NCI-H526 treated with DMSO at 0.1 percent for 48 hours (cell line): Measurements from ENCODE around the gene ECHDC1.
A peak's percentile ranks its signal among the peaks of the same experiment; 100 is the strongest.
"Not testable (repeated sequence)": the region's sequence is repeated elsewhere in the genome, so short reads cannot be mapped to it uniquely, and the experiment has no call there.

ENCODE experiments used
- DNase-seq: peaks from one replicate; lab custom pipeline; 2025; lab: John Stamatoyannopoulos, UW

ECHDC1 gene

GRCh38 chr6:127342946-127343808 is at the start of gene ECHDC1:
Gene ECHDC1 (minus strand): TSS chr6:127343609. CDS start chr6:127331028, 12,581 bp downstream.
- peak; percentile 59 for DNase-seq

GRCh38 chr6:127392301-127392700 is 48.9 kb upstream of the ECHDC1 start:
- DNase-seq, result no peak

- no peak for DNase-seq
Observed at GRCh38 chr6:127391094-127391953, 47.9 kb upstream of the ECHDC1 start.

GRCh38 chr6:127389706-127390105 is 46.3 kb upstream of the ECHDC1 start:
- DNase-seq, result no peak

GRCh38 chr6:127385668-127386430 is 42.4 kb upstream of the ECHDC1 start:
- no peak for DNase-seq

GRCh38 chr6:127384848-127385247 is 41.4 kb upstream of the ECHDC1 start:
- DNase-seq, result not testable (repeated sequence)

- DNase-seq, result no peak
Observed at GRCh38 chr6:127383988-127384387, 40.6 kb upstream of the ECHDC1 start.

- DNase-seq, result no peak
Observed at GRCh38 chr6:127382413-127382812, 39.0 kb upstream of the ECHDC1 start.

- DNase-seq, result no peak
Observed at GRCh38 chr6:127381384-127381783, 38.0 kb upstream of the ECHDC1 start.

- no peak for DNase-seq
Observed at GRCh38 chr6:127376685-127377084, 33.3 kb upstream of the ECHDC1 start.

- DNase-seq, result no peak
Observed at GRCh38 chr6:127367023-127367375, 23.6 kb upstream of the ECHDC1 start.

GRCh38 chr6:127366282-127367022 is 23.0 kb upstream of the ECHDC1 start:
- DNase-seq, result no peak

GRCh38 chr6:127365874-127366273 is 22.5 kb upstream of the ECHDC1 start:
- DNase-seq, result no peak

GRCh38 chr6:127352524-127352923 is 9.1 kb upstream of the ECHDC1 start:
- DNase-seq, result no peak

- DNase-seq, result no peak
Observed at GRCh38 chr6:127349980-127350379, 6.6 kb upstream of the ECHDC1 start.

GRCh38 chr6:127348028-127348661 is 4.7 kb upstream of the ECHDC1 start:
- no peak for DNase-seq

GRCh38 chr6:127347178-127347577 is 3.8 kb upstream of the ECHDC1 start:
- DNase-seq, result no peak

GRCh38 chr6:127345521-127345920 is 2.1 kb upstream of the ECHDC1 start:
- no peak for DNase-seq

- DNase-seq, result peak; percentile 53
Observed at GRCh38 chr6:127343809-127344659, 625 bp upstream of the ECHDC1 start.

- peak; percentile 48 for DNase-seq
Observed at GRCh38 chr6:127342296-127342945, 988 bp downstream of the ECHDC1 start.
